ENCODE data around the gene GALK1. TPM values are rescaled to one million over a fixed set of nuclear protein-coding genes. Genes with fewer than 3 reads are reported as not detected.
A peak's percentile ranks its signal among the peaks of the same experiment; 100 is the strongest.
"Not testable (repeated sequence)": the region's sequence is repeated elsewhere in the genome, so short reads cannot be mapped to it uniquely, and the experiment has no call there.

GALK1 gene
- total RNA-seq, 4 donors from 2014 or later: 50.1 to 81.9 (median 64.1) TPM

- H3K27ac ChIP-seq: peak overlapping the region; percentile 77 to 93 (median 90)
- TF ChIP-seq CTCF (IDR thresholded peaks at IDR 0.05): no peak
- TF ChIP-seq POLR2A (IDR thresholded peaks at IDR 0.05): no peak
- H3K9me3 ChIP-seq: no peaks in the 10 kb centered on the region
- peak overlapping the region; percentile 61 to 97 (median 76) for H3K4me3 ChIP-seq
- peaks cover 5 to 25% (median 10%) of the 10 kb centered on the region in 4 donors for H3K4me1 ChIP-seq
- peaks cover 0 to 13% (median 0%) of the 10 kb centered on the region in 3 donors for H3K36me3 ChIP-seq
- no peak for DNase-seq
- no peaks in the 10 kb centered on the region for H3K27me3 ChIP-seq
Observed at GRCh38 chr17:75764417-75764710, 628 bp downstream of the GALK1 start.

GRCh38 chr17:75763613-75764416, 1.2 kb downstream of the GALK1 start:
- TF ChIP-seq CTCF (IDR thresholded peaks at IDR 0.05): no peak
- TF ChIP-seq POLR2A (IDR thresholded peaks at IDR 0.05): no peak
- H3K9me3 ChIP-seq: no peaks in the 10 kb centered on the region
- H3K27ac ChIP-seq: peak overlapping the region; percentile 77 to 93 (median 90)
- H3K27me3 ChIP-seq: no peaks in the 10 kb centered on the region
- H3K4me3 ChIP-seq: peak overlapping the region; percentile 61 to 97 (median 76)
- H3K4me1 ChIP-seq: peaks cover 4 to 25% (median 10%) of the 10 kb centered on the region in 4 donors
- H3K36me3 ChIP-seq: peaks cover 0 to 14% (median 0%) of the 10 kb centered on the region in 3 donors
- peak in 1 of 3 donors; percentile 61 for DNase-seq

DNA sequence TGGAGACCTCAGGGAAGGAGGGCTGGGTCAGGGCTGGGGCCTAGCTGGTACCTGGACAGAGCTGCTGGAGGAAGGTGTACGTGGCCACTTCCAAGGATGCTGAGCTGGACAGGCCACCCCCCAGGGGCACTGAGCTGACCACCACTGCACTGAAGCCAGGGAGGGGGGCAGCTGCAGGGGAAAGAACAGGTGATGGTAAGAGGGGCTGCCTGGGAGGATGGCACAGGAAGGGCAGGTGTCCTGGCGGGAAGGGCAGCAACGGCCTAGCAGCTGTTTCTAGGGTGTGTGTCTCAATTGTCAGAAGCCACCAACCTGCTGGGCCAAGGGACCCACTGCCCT, 1.8 kb downstream of the GALK1 start:
- no peak overlapping the region for H3K27ac ChIP-seq

DNA sequence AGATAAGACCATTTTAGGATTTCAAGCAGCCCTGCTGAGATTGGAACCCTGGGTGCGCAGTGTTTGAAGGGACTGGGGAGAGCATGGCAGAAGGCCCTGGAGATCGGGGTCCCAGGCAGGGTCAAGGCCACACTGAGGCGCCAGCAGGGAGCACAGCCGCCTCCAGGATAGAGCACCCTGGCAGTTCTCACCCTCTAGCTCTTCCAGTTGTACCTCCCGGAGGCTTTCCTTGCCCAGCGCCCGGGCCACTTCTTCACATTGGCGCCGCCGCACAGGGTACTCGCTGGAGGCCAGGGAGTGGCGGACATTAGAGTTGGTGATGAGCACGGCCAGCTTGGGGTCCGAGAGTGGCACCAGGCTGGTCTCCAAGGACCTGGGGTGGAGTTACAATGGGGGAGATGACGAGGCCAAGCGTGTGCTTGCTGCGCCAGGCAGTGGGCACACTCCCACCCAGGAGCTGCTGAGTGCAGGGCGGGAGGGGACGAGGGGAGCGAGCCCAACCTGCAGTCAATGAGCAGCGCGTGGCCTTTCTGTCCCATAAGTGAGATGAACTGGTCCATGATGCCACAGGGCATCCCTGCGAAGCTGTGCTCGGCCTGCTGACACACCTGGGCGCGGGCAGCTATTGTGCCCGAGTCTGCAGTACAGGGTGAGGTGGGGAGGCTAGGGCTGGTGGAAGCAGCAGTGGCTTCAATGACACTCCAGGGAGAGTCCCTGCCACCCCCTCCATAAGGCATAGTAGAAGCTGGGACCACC, 2.3 kb downstream of the GALK1 start:
- H3K4me3 ChIP-seq: no peak overlapping the region
- TF ChIP-seq CTCF (IDR thresholded peaks at IDR 0.05) (no peak), POLR2A (IDR thresholded peaks at IDR 0.05) (no peak)
- no peaks in the 10 kb centered on the region for H3K27me3 ChIP-seq
- peak in 1 of 3 donors; percentile 43 for DNase-seq
- peaks cover 4 to 25% (median 10%) of the 10 kb centered on the region in 4 donors for H3K4me1 ChIP-seq
- no peak overlapping the region for H3K27ac ChIP-seq
- no peaks in the 10 kb centered on the region for H3K9me3 ChIP-seq
- peaks cover 0 to 21% (median 0%) of the 10 kb centered on the region in 3 donors for H3K36me3 ChIP-seq

More for the DNA sequence above, 1.8 kb downstream of the GALK1 start:
- H3K4me1 ChIP-seq: peaks cover 4 to 25% (median 10%) of the 10 kb centered on the region in 4 donors
- H3K36me3 ChIP-seq: peaks cover 0 to 15% (median 0%) of the 10 kb centered on the region in 3 donors
- no peaks in the 10 kb centered on the region for H3K27me3 ChIP-seq
- peak in 1 of 3 donors; percentile 37 for DNase-seq
- H3K9me3 ChIP-seq: no peaks in the 10 kb centered on the region
- no peak overlapping the region for H3K4me3 ChIP-seq
- no peak for TF ChIP-seq CTCF (IDR thresholded peaks at IDR 0.05)
- no peak for TF ChIP-seq POLR2A (IDR thresholded peaks at IDR 0.05)

GRCh38 chr17:75759978-75760640, 4.9 kb downstream of the GALK1 start:
- H3K27ac ChIP-seq, H3K4me3 ChIP-seq, H3K9me3 ChIP-seq, H3K27me3 ChIP-seq, DNase-seq: not testable (repeated sequence)
- peaks cover 0 to 47% (median 0%) of the 10 kb centered on the region in 3 donors for H3K36me3 ChIP-seq
- peaks cover 4 to 23% (median 10%) of the 10 kb centered on the region in 4 donors for H3K4me1 ChIP-seq

Data from Peyer's patch (tissue), 4 donors.